NT2/D1 (cell line): Measurements from ENCODE around the gene ZDHHC24.

Experiments used
- DNase-seq: peaks from one replicate; pipeline ENCODE4 v3.0.0-alpha.2; 2011; ENCODE audit warnings: low read depth, low spot score
- H3K27me3 ChIP-seq: 2 replicates; pipeline ENCODE4 v1.6.0; 2011; ENCODE audit warnings: mild to moderate bottlenecking; ENCODE audit not compliant: insufficient read length, insufficient read depth
- H3K36me3 ChIP-seq: 2 replicates; pipeline ENCODE4 v1.6.1; 2011; ENCODE audit warnings: mild to moderate bottlenecking, low read length, mixed read lengths; ENCODE audit not compliant: insufficient read depth, insufficient read length
- H3K4me1 ChIP-seq: 2 replicates; pipeline ENCODE4 v1.5.1; 2011; ENCODE audit not compliant: insufficient read depth, insufficient read length
- H3K4me3 ChIP-seq: 2 replicates; pipeline ENCODE4 v1.5.1; 2011; ENCODE audit warnings: low read depth; ENCODE audit not compliant: insufficient read length
- H3K9ac ChIP-seq: 2 replicates; pipeline ENCODE4 v1.6.0; 2011; ENCODE audit warnings: low read depth; ENCODE audit not compliant: insufficient read length
- H3K9me3 ChIP-seq: 2 replicates; pipeline ENCODE4 v1.5.1; 2011; ENCODE audit warnings: mild to moderate bottlenecking, low read length; ENCODE audit not compliant: insufficient read depth
- SUZ12 ChIP-seq: IDR thresholded peaks from 2 replicates; pipeline ENCODE4 v1.6.1; 2011; ENCODE audit not compliant: insufficient read length, insufficient read depth; ENCODE audit errors: extremely low read depth
- YY1 ChIP-seq: IDR thresholded peaks from 2 replicates; pipeline ENCODE4 v1.6.1; 2011; ENCODE audit not compliant: insufficient read length, insufficient read depth
- ZNF274 ChIP-seq: IDR thresholded peaks from 2 replicates; pipeline ENCODE4 v1.6.1; 2011; ENCODE audit warnings: mild to moderate bottlenecking, low read depth, low read length

ZDHHC24 gene

DNA sequence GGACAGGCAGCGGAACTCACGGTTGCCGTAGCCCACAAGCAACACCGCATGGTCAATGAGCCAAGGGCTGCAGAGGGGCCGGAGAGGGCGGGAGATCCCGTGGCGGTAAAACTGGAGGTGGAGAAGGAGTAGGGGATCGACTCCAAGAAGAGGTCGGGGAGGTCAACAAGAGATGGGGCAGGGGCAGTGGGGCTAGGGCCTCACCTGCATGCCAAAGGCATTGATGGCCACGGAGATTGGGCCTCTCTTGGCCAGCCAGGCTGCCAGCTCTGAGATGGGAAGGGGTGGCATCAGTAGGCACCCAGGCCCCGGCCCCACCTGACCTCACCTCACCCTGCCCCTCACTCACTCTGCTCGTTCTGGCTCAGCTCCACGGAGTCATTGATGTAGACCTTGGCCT lies 18.7 kb upstream of the ZDHHC24 start:
- Histone ChIP-seq H3K9ac (no peak overlapping the region), H3K4me1 (no peaks in the 10 kb centered on the region), H3K36me3 (no peaks in the 10 kb centered on the region), H3K9me3 (no peaks in the 10 kb centered on the region), H3K27me3 (no peaks in the 10 kb centered on the region), H3K4me3 (no peak overlapping the region)
- TF ChIP-seq SUZ12 (no peak), ZNF274 (no peak), YY1 (no peak)
- no peak for DNase-seq

DNA sequence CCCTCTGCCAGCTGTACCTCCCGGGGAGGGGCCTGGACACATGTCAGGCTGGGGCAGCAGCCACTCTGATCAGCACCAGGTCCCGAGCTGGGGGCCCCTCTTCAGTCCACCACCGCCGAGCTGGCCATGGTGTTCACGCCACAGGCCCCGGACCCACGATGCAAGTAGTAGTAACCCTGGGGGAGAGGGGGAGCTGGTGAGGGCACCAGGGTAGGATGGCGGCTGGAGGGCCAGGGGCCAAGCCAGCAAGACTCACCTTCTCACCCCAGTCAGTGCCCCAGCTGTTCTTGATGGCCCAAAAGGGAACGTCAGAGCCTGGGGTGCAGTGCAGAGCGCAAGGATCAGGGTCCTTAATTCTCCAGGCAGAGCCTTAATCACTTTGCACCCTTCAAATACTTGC lies 18.0 kb upstream of the ZDHHC24 start:
- DNase-seq: no peak
- no peak for TF ChIP-seq ZNF274
- no peak for TF ChIP-seq SUZ12
- no peak for TF ChIP-seq YY1
- H3K27me3 ChIP-seq: no peaks in the 10 kb centered on the region

GRCh38 chr11:66562907-66563583 lies 17.2 kb upstream of the ZDHHC24 start:
- Histone ChIP-seq H3K36me3 (no peaks in the 10 kb centered on the region), H3K27me3 (no peaks in the 10 kb centered on the region), H3K4me1 (no peaks in the 10 kb centered on the region), H3K4me3 (no peak overlapping the region), H3K9me3 (no peaks in the 10 kb centered on the region), H3K9ac (no peak overlapping the region)
- DNase-seq: no peak
- TF ChIP-seq ZNF274: no peak

More for the DNA sequence above, 18.0 kb upstream of the ZDHHC24 start:
- Histone ChIP-seq H3K36me3 (no peaks in the 10 kb centered on the region), H3K4me3 (no peak overlapping the region), H3K9me3 (no peaks in the 10 kb centered on the region), H3K9ac (no peak overlapping the region), H3K4me1 (no peaks in the 10 kb centered on the region)

- DNase-seq: no peak
- peaks cover 4% of the 10 kb centered on the region for H3K4me1 ChIP-seq
These were observed 16.4 kb upstream of the ZDHHC24 start for GRCh38 chr11:66562275-66562674.

DNA sequence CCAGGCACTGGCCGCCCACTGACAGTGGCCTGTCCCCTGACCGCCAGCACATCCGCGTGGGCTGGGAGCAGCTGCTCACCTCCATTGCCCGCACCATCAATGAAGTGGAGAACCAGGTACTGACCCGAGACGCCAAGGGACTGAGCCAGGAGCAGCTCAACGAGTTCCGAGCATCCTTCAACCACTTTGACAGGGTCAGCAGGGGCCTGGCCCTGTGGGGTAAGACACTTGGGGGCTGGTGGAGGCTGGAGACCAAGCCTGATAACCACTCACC lies 16.1 kb upstream of the ZDHHC24 start:
- no peak overlapping the region for H3K4me3 ChIP-seq
- peaks cover 4% of the 10 kb centered on the region for H3K4me1 ChIP-seq
- no peaks in the 10 kb centered on the region for H3K9me3 ChIP-seq
- no peaks in the 10 kb centered on the region for H3K27me3 ChIP-seq
- H3K9ac ChIP-seq: no peak overlapping the region
- no peak for DNase-seq
- TF ChIP-seq YY1 (no peak), ZNF274 (no peak), SUZ12 (no peak)
- H3K36me3 ChIP-seq: no peaks in the 10 kb centered on the region

More at GRCh38 chr11:66562275-66562674, 16.4 kb upstream of the ZDHHC24 start:
- TF ChIP-seq SUZ12 (no peak), YY1 (no peak), ZNF274 (no peak)
- no peaks in the 10 kb centered on the region for H3K27me3 ChIP-seq
- no peaks in the 10 kb centered on the region for H3K9me3 ChIP-seq
- no peak overlapping the region for H3K9ac ChIP-seq
- H3K4me3 ChIP-seq: no peak overlapping the region
- H3K36me3 ChIP-seq: no peaks in the 10 kb centered on the region

GRCh38 chr11:66561178-66561974 lies 15.5 kb upstream of the ZDHHC24 start:
- no peak for TF ChIP-seq ZNF274
- TF ChIP-seq SUZ12: no peak
- TF ChIP-seq YY1: no peak
- no peak overlapping the region for H3K4me3 ChIP-seq
- H3K9ac ChIP-seq: no peak overlapping the region
- peaks cover 4% of the 10 kb centered on the region for H3K4me1 ChIP-seq
- DNase-seq: no peak
- H3K36me3 ChIP-seq: no peaks in the 10 kb centered on the region
- H3K27me3 ChIP-seq: no peaks in the 10 kb centered on the region
- H3K9me3 ChIP-seq: no peaks in the 10 kb centered on the region

DNA sequence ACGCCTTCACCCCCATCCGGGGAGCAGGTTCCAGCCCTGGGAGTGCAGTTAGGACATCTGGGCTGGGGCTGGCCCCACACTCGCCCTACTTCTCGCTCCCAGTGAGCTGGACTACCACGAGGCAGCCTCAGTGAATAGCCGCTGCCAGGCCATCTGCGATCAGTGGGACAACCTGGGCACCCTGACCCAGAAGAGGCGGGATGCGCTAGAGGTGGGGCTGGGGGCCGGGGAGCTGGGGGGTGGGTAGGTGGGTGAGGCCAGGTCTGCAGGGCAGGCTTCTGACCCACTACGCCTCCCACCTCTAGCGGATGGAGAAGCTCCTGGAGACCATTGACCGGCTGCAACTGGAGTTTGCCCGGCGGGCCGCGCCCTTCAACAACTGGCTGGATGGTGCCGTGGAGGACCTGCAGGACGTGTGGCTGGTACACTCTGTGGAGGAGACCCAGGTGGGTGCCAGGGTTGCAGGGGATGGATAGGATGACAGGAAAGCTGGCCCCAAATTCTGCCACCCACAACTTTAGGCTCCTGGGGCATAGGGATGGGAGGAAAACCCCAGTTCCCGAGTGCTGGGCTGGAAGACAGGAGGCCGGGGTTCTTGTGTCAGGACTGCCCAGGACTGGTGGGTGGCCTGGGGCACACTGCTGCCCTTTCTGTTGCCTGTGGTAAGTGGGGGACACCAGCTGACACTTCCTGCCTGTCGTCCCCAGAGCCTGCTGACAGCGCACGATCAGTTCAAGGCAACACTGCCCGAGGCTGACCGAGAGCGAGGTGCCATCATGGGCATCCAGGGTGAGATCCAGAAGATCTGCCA lies 14.2 kb upstream of the ZDHHC24 start:
- Histone ChIP-seq H3K9ac (no peak overlapping the region), H3K4me1 (peaks cover 4% of the 10 kb centered on the region), H3K27me3 (no peaks in the 10 kb centered on the region), H3K36me3 (no peaks in the 10 kb centered on the region), H3K9me3 (no peaks in the 10 kb centered on the region), H3K4me3 (no peak overlapping the region)
- DNase-seq: no peak
- TF ChIP-seq YY1: no peak
- no peak for TF ChIP-seq ZNF274
- no peak for TF ChIP-seq SUZ12
